H9 (cell line): Measurements from ENCODE around the gene NCS1. TPM values are rescaled to one million over a fixed set of nuclear protein-coding genes. Genes with fewer than 3 reads are reported as not detected.

Experiments
- DNase-seq: peaks from one replicate; pipeline ENCODE4 v3.0.0-alpha.2; 2017
- H2AFZ ChIP-seq: one replicate; pipeline ENCODE4 v1.6.1; 2013; ENCODE audit warnings: mild to moderate bottlenecking, low read length, control low read depth, moderate library complexity
- H2AK5ac ChIP-seq: 2 replicates; pipeline ENCODE4 v1.6.1; 2013; ENCODE audit warnings: low read length, control low read depth, mixed read lengths; ENCODE audit not compliant: insufficient read length
- H2BK120ac ChIP-seq: one replicate; pipeline ENCODE4 v1.6.1; 2013; ENCODE audit warnings: low read depth, mild to moderate bottlenecking, low read length, control low read depth, inconsistent platforms; ENCODE audit not compliant: poor library complexity, severe bottlenecking
- H2BK12ac ChIP-seq: 2 replicates; pipeline ENCODE4 v1.6.1; 2013; ENCODE audit warnings: low read length, control low read depth, mixed read lengths, low read depth; ENCODE audit not compliant: insufficient read length
- H2BK15ac ChIP-seq: 2 replicates; pipeline ENCODE4 v1.6.1; 2013; ENCODE audit warnings: low read depth, low read length, control low read depth
- H2BK20ac ChIP-seq: one replicate; pipeline ENCODE4 v1.6.1; 2013; ENCODE audit warnings: low read depth, mild to moderate bottlenecking, low read length, control low read depth, inconsistent platforms; ENCODE audit not compliant: poor library complexity, severe bottlenecking
- H2BK5ac ChIP-seq: 2 replicates; pipeline ENCODE4 v1.6.1; 2013; ENCODE audit warnings: low read length, control low read depth, mixed read lengths; ENCODE audit not compliant: insufficient read length
- H3K14ac ChIP-seq: 2 replicates; pipeline ENCODE4 v1.6.1; 2013; ENCODE audit warnings: low read length, control low read depth; ENCODE audit not compliant: insufficient read depth
- H3K18ac ChIP-seq: 2 replicates; pipeline ENCODE4 v1.6.1; 2013; ENCODE audit warnings: low read depth, mild to moderate bottlenecking, mixed read lengths, low read length, control low read depth; ENCODE audit not compliant: insufficient read length
- H3K23ac ChIP-seq: 2 replicates; pipeline ENCODE4 v1.6.1; 2013; ENCODE audit warnings: low read length, control low read depth, mixed read lengths, low read depth; ENCODE audit not compliant: insufficient read length
- H3K23me2 ChIP-seq: 2 replicates; pipeline ENCODE4 v1.6.1; 2013; ENCODE audit warnings: low read depth, mild to moderate bottlenecking, mixed read lengths, low read length, control low read depth; ENCODE audit not compliant: insufficient read length, poor library complexity, severe bottlenecking
- H3K27ac ChIP-seq: 2 replicates; pipeline ENCODE4 v1.5.1; 2013; ENCODE audit warnings: low read length, control low read depth, mixed read lengths, low read depth; ENCODE audit not compliant: insufficient read length
- H3K27me3 ChIP-seq: 2 replicates; pipeline ENCODE4 v1.6.1; 2013; ENCODE audit warnings: low read length, control low read depth, inconsistent platforms; ENCODE audit not compliant: insufficient read depth
- H3K4ac ChIP-seq: 2 replicates; pipeline ENCODE4 v1.6.1; 2013; ENCODE audit warnings: low read depth, mild to moderate bottlenecking, control low read depth, inconsistent platforms, low read length, moderate library complexity
- H3K4me1 ChIP-seq: 2 replicates; pipeline ENCODE4 v1.6.1; 2013; ENCODE audit warnings: low read length, control low read depth, inconsistent platforms; ENCODE audit not compliant: insufficient read depth
- H3K4me2 ChIP-seq: 2 replicates; pipeline ENCODE4 v1.6.1; 2013; ENCODE audit warnings: low read length, control low read depth, mixed read lengths; ENCODE audit not compliant: insufficient read length, insufficient read depth
- H3K56ac ChIP-seq: 2 replicates; pipeline ENCODE4 v1.6.1; 2013; ENCODE audit warnings: low read depth, mild to moderate bottlenecking, mixed read lengths, low read length, control low read depth; ENCODE audit not compliant: insufficient read length
- H3K79me1 ChIP-seq: 2 replicates; pipeline ENCODE4 v1.6.1; 2013; ENCODE audit warnings: low read depth, mild to moderate bottlenecking, moderate library complexity, low read length, control low read depth, inconsistent platforms; ENCODE audit not compliant: insufficient read depth, poor library complexity, severe bottlenecking
- H3K79me2 ChIP-seq: 2 replicates; pipeline ENCODE4 v1.6.1; 2013; ENCODE audit warnings: low read length, control low read depth, inconsistent platforms; ENCODE audit not compliant: insufficient read depth
- H3K9ac ChIP-seq: 2 replicates; pipeline ENCODE4 v1.6.1; 2013; ENCODE audit warnings: low read length, control low read depth, mixed read lengths; ENCODE audit not compliant: insufficient read length; ENCODE audit errors: extremely low read depth
- H3K9me3 ChIP-seq: one replicate; pipeline ENCODE4 v1.6.1; 2013; ENCODE audit warnings: low read depth, low read length, inconsistent platforms; ENCODE audit not compliant: control insufficient read depth
- H3T11ph ChIP-seq: one replicate; pipeline ENCODE4 v1.6.1; 2013; ENCODE audit warnings: mild to moderate bottlenecking, low read length, control low read depth, inconsistent platforms
- H4K20me1 ChIP-seq: one replicate; pipeline ENCODE4 v1.6.1; 2013; ENCODE audit not compliant: control insufficient read depth, insufficient read length, insufficient read depth
- H4K5ac ChIP-seq: 2 replicates; pipeline ENCODE4 v1.6.1; 2013; ENCODE audit warnings: low read depth, mild to moderate bottlenecking, mixed read lengths, low read length, control low read depth; ENCODE audit not compliant: insufficient read length
- H4K8ac ChIP-seq: replicated peaks from 2 replicates; pipeline ENCODE4 v1.6.1; 2013; ENCODE audit warnings: low read length, control low read depth, mixed read lengths, low read depth; ENCODE audit not compliant: insufficient read length
- H4K91ac ChIP-seq: 2 replicates; pipeline ENCODE4 v1.6.1; 2013; ENCODE audit warnings: low read depth, mild to moderate bottlenecking, moderate library complexity, mixed read lengths, low read length, control low read depth; ENCODE audit not compliant: insufficient read length
- H3K27ac Mint-ChIP-seq, 3 experiments: 2 replicates in 2 of 3; 3 replicates in 1 of 3; pipeline ENCODE4 v1.8.0; 2020 to 2021; ENCODE audit warnings: mixed read lengths in 3 of 3, mild to moderate bottlenecking in 1 of 3, moderate library complexity in 1 of 3
- H3K27me3 Mint-ChIP-seq: 2 replicates; pipeline ENCODE4 v1.8.0; 2021; ENCODE audit warnings: low read depth, mild to moderate bottlenecking, moderate library complexity, mixed read lengths
- H3K36me3 Mint-ChIP-seq, 3 experiments: 2 replicates in 2 of 3; 3 replicates in 1 of 3; pipeline ENCODE4 v1.8.0; 2020 to 2021; ENCODE audit warnings: low read depth in 3 of 3, mixed read lengths in 3 of 3; ENCODE audit not compliant: insufficient read depth in 1 of 3
- H3K4me1 Mint-ChIP-seq, 2 experiments: 2 replicates each; pipeline ENCODE4 v1.8.0; 2020; ENCODE audit warnings: mixed read lengths in 2 of 2
- H3K4me3 Mint-ChIP-seq, 2 experiments: 2 replicates in 1 of 2; 3 replicates in 1 of 2; pipeline ENCODE4 v1.8.0; 2020 to 2021; ENCODE audit warnings: mild to moderate bottlenecking in 2 of 2, mixed read lengths in 2 of 2, moderate library complexity in 1 of 2
- H3K9me3 Mint-ChIP-seq, 2 experiments: 2 replicates in 1 of 2; 3 replicates in 1 of 2; pipeline ENCODE4 v1.8.0; 2020; ENCODE audit warnings: mild to moderate bottlenecking in 2 of 2, mixed read lengths in 2 of 2, moderate library complexity in 1 of 2
- CTCF ChIP-seq: fragments of 200-600 bp; sonication (generic); conservative IDR thresholded peaks from 3 replicates; pipeline ENCODE4 v1.8.0; 2021; ENCODE audit warnings: antibody characterized with exemption, mild to moderate bottlenecking
- WGBS: extraction: QIAGEN DNeasy Blood & Tissue Kit; methylation state at CpG from one replicate; pipeline ENCODE4 v1.1.7; 2013; ENCODE audit warnings: missing lambda C conversion rate, low lambda C conversion rate, mixed read lengths; ENCODE audit not compliant: insufficient read length; ENCODE audit errors: extremely low coverage; 5-methylcytosine and 5-hydroxymethylcytosine counted together
- total RNA-seq: library from RNA; stranded (reverse); gene quantifications from 2 replicates; pipeline ENCODE4 v1.2.1, GENCODE V29; 2021

NCS1 gene
- total RNA-seq, 1 experiment from 2014 or later = 38.1 TPM

DNA sequence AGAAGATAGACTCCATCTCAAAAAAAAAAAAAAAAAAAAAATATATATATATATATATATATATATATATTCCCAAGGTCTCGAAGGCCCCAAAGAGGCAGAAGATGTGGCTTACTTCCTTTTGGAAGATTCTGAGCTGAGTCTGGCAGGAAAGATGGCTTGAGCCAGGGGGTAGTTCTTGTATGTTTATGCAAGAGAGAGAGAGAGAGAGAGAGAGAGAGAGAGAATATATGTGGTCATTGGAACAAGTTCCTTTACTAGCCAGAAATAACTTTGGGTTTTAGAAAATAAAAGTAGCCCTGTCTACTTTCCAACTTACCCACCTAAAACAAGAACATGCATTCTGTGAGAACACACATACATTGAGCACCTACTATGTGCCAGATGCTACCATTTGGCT lies 17.6 kb downstream of the NCS1 start:
- H3K9me3 ChIP-seq = no peaks in the 10 kb centered on the region
- no CpG with 5 or more reads among the region's 1 CpG for WGBS
- 0 out of 2 replicates have a peak, but pooled peaks cover 3% of the 10 kb centered on the region for H3K4me1 ChIP-seq
- TF ChIP-seq CTCF = no peak
- no peak overlapping the region for H3K18ac ChIP-seq
- no peaks in the 10 kb centered on the region; the same call in 1 of the 2 replicates for H3K79me2 ChIP-seq
- H2BK20ac ChIP-seq = no peak overlapping the region
- no peak overlapping the region for H2BK5ac ChIP-seq
- DNase-seq = no peak
- no peak overlapping the region for H2BK15ac ChIP-seq
- no peak overlapping the region for H2AK5ac ChIP-seq
- H3T11ph ChIP-seq = no peak overlapping the region
- no peaks in the 10 kb centered on the region for H3K9me3 Mint-ChIP-seq
- no peaks in the 10 kb centered on the region for H3K36me3 Mint-ChIP-seq
- no peak overlapping the region for H2AFZ ChIP-seq
- no peaks in the 10 kb centered on the region for H4K20me1 ChIP-seq
- no peak overlapping the region for H3K14ac ChIP-seq
- no peaks in the 10 kb centered on the region for H3K23me2 ChIP-seq
- H4K5ac ChIP-seq = no peak overlapping the region
- no peak overlapping the region for H3K27ac ChIP-seq
- no peaks in the 10 kb centered on the region for H3K27me3 ChIP-seq
- H3K4me2 ChIP-seq = no peak overlapping the region
- H3K56ac ChIP-seq = no peak overlapping the region
- no peak overlapping the region for H3K4ac ChIP-seq
- H4K91ac ChIP-seq = no peak overlapping the region
- H3K23ac ChIP-seq = no peak overlapping the region
- H3K27ac Mint-ChIP-seq = no peak overlapping the region
- H3K27me3 Mint-ChIP-seq = no peaks in the 10 kb centered on the region
- no peak overlapping the region for H4K8ac ChIP-seq
- H3K4me3 Mint-ChIP-seq = no peak overlapping the region
- H3K79me1 ChIP-seq = peaks cover 8% of the 10 kb centered on the region
- peaks cover 46 to 61% of the 10 kb centered on the region in 2 experiments for H3K4me1 Mint-ChIP-seq
- no peak overlapping the region for H2BK12ac ChIP-seq
- H3K9ac ChIP-seq = no peak overlapping the region
- no peak overlapping the region for H2BK120ac ChIP-seq
